ENCODE results near the gene SLC25A29.
A peak's percentile ranks its signal among the peaks of the same experiment; 100 is the strongest.
"Not testable (repeated sequence)": the region's sequence is repeated elsewhere in the genome, so short reads cannot be mapped to it uniquely, and the experiment has no call there.

SLC25A29 gene

GRCh38 chr14:100285021-100285912 lies 21.0 kb downstream of the SLC25A29 start:
- TF ChIP-seq CTCF (IDR thresholded peaks at IDR 0.05; ENCODE audit: borderline replicate concordance, control extremely low read depth, extremely low read depth, insufficient read depth, missing control alignments), result peak; percentile 95
- in situ Hi-C loops (cut with MboI; ENCODE audit: low sequenced_read_pairs, unreplicated experiment), result loop anchor here (25.0 kb wide), 1 partner anchor 352 kb away; no protein-coding TSS in a partner anchor

GRCh38 chr14:100283984-100284881 lies 22.0 kb downstream of the SLC25A29 start:
- in situ Hi-C loops (cut with MboI; ENCODE audit: low sequenced_read_pairs, unreplicated experiment), result loop anchor here (25.0 kb wide), 1 partner anchor 353 kb away; no protein-coding TSS in a partner anchor
- TF ChIP-seq CTCF (IDR thresholded peaks at IDR 0.05; ENCODE audit: borderline replicate concordance, control extremely low read depth, extremely low read depth, insufficient read depth, missing control alignments), result no peak
- no peak for DNase-seq (ENCODE audit: low spot score)

More at GRCh38 chr14:100285021-100285912, 21.0 kb downstream of the SLC25A29 start:
- DNase-seq (ENCODE audit: low spot score), result peak; percentile 97

GRCh38 chr14:100283436-100283835 lies 22.8 kb downstream of the SLC25A29 start:
- not testable (repeated sequence) for DNase-seq (ENCODE audit: low spot score)
- in situ Hi-C loops (cut with MboI; ENCODE audit: low sequenced_read_pairs, unreplicated experiment), result loop anchor here (25.0 kb wide), 1 partner anchor 354 kb away; no protein-coding TSS in a partner anchor

- TF ChIP-seq CTCF (IDR thresholded peaks at IDR 0.05; ENCODE audit: borderline replicate concordance, control extremely low read depth, extremely low read depth, insufficient read depth, missing control alignments), result no peak
- no peak for DNase-seq (ENCODE audit: low spot score)
- in situ Hi-C loops (cut with MboI; ENCODE audit: low sequenced_read_pairs, unreplicated experiment), result loop anchor here (25.0 kb wide), 1 partner anchor 354 kb away; no protein-coding TSS in a partner anchor
These were observed 23.4 kb downstream of the SLC25A29 start for GRCh38 chr14:100282766-100283419.

GRCh38 chr14:100282083-100282350 lies 24.2 kb downstream of the SLC25A29 start:
- in situ Hi-C loops (cut with MboI; ENCODE audit: low sequenced_read_pairs, unreplicated experiment), result loop anchor here (25.0 kb wide), 1 partner anchor 355 kb away; no protein-coding TSS in a partner anchor
- no peak for TF ChIP-seq CTCF (IDR thresholded peaks at IDR 0.05; ENCODE audit: borderline replicate concordance, control extremely low read depth, extremely low read depth, insufficient read depth, missing control alignments)
- DNase-seq (ENCODE audit: low spot score), result no peak

GRCh38 chr14:100281286-100282082 lies 24.8 kb downstream of the SLC25A29 start:
- no peak for TF ChIP-seq CTCF (IDR thresholded peaks at IDR 0.05; ENCODE audit: borderline replicate concordance, control extremely low read depth, extremely low read depth, insufficient read depth, missing control alignments)
- in situ Hi-C loops (cut with MboI; ENCODE audit: low sequenced_read_pairs, unreplicated experiment), result loop anchor here (25.0 kb wide), 1 partner anchor 356 kb away; no protein-coding TSS in a partner anchor
- no peak for DNase-seq (ENCODE audit: low spot score)

Data from GM13976 (cell line).